Endothelial cell of umbilical vein (primary cell): ENCODE measurements around the gene DPF1. TPM values are rescaled to one million over a fixed set of nuclear protein-coding genes. Genes with fewer than 3 reads are reported as not detected.

Source experiments
- BruUV-seq: library from RNA; stranded (reverse); fragments of 400-500 nt; replicated peaks from 2 replicates; lab custom pipeline; 2021; lab: Mats Ljungman, UMichigan
- CTCF ChIA-PET: fragments of 300-600, 350-600 bp; sonication (Branson Sonifier 250); formaldehyde crosslinking; loops from one replicate; lab custom pipeline; 2021; ENCODE audit warnings: antibody characterized with exemption, inconsistent platforms; lab: Charles Lee
- POLR2A ChIA-PET: fragments of 300-600, 350-600 bp; sonication (Branson Sonifier 250); formaldehyde crosslinking; loops from one replicate; lab custom pipeline; 2021; ENCODE audit warnings: antibody characterized with exemption, inconsistent platforms; lab: Charles Lee
- DNase-seq: peaks from one replicate; pipeline ENCODE4 v3.0.0-alpha.2; 2011; ENCODE audit warnings: low read depth, low spot score
- FAIRE-seq: peaks from 2 replicates; lab custom pipeline; 2011; peaks lifted over from hg19 to GRCh38; lab: Jason Lieb, UNC
- H2AFZ ChIP-seq: 2 replicates; pipeline ENCODE4 v1.6.0; 2012; ENCODE audit warnings: low read depth, low read length, control low read depth, inconsistent platforms
- H3K27ac ChIP-seq: 2 replicates; pipeline ENCODE4 v1.5.1; 2011; ENCODE audit warnings: low read depth, mild to moderate bottlenecking, control low read depth, low read length, moderate library complexity; ENCODE audit not compliant: insufficient read depth
- H3K27me3 ChIP-seq, 2 experiments: 2 replicates each; pipeline versions ENCODE4 v1.6.0 to v1.6.1; 2011; ENCODE audit warnings: low read length in 2 of 2, mixed read lengths in 1 of 2; ENCODE audit not compliant: control insufficient read depth in 2 of 2, insufficient read depth in 2 of 2
- H3K36me3 ChIP-seq, 2 experiments: 2 replicates in 1 of 2; 3 replicates in 1 of 2; pipeline ENCODE4 v1.5.1; 2011; ENCODE audit warnings: low read length in 2 of 2, mild to moderate bottlenecking in 1 of 2, moderate library complexity in 1 of 2; ENCODE audit not compliant: control insufficient read depth in 2 of 2, insufficient read depth in 2 of 2; ENCODE audit errors: extremely low read depth in 1 of 2
- H3K4me1 ChIP-seq: 3 replicates; pipeline ENCODE4 v1.5.1; 2011; ENCODE audit warnings: mild to moderate bottlenecking, low read length; ENCODE audit not compliant: control insufficient read depth, insufficient read depth; ENCODE audit errors: extremely low read depth
- H3K4me2 ChIP-seq: 2 replicates; pipeline ENCODE4 v1.6.1; 2011; ENCODE audit warnings: low read length, control low read depth, mixed read lengths; ENCODE audit not compliant: insufficient read depth
- H3K4me3 ChIP-seq, 3 experiments: fragments of 200-600 bp in 1 of 3; sonication (generic), shearing (Covaris generic) in 1 of 3; replicated peaks in 1 of 3; 2 replicates each; pipeline ENCODE4 v1.5.1; 2011 to 2016; ENCODE audit warnings: control low read depth in 3 of 3, low read length in 3 of 3, mild to moderate bottlenecking in 2 of 3, inconsistent platforms in 1 of 3, low read depth in 1 of 3, moderate library complexity in 1 of 3; ENCODE audit not compliant: insufficient read depth in 1 of 3
- H3K79me2 ChIP-seq: 2 replicates; pipeline ENCODE4 v1.6.0; 2012; ENCODE audit warnings: low read length, inconsistent platforms; ENCODE audit not compliant: control insufficient read depth, insufficient read depth
- H3K9ac ChIP-seq: replicated peaks from 2 replicates; pipeline ENCODE3; 2011; ENCODE audit warnings: low read length, control low read depth; ENCODE audit not compliant: insufficient read depth; ENCODE audit errors: extremely low read depth
- H3K9me1 ChIP-seq: replicated peaks from 3 replicates; pipeline ENCODE4 v1.6.0; 2011; ENCODE audit warnings: mild to moderate bottlenecking, low read length; ENCODE audit not compliant: control insufficient read depth, insufficient read depth; ENCODE audit errors: extremely low read depth
- H3K9me3 ChIP-seq: replicated peaks from 2 replicates; pipeline ENCODE4 v1.5.1; 2012; ENCODE audit warnings: low read length, inconsistent platforms; ENCODE audit not compliant: control insufficient read depth, insufficient read depth
- H4K20me1 ChIP-seq: replicated peaks from 2 replicates; pipeline ENCODE3; 2011; ENCODE audit warnings: mild to moderate bottlenecking, low read length; ENCODE audit not compliant: control insufficient read depth, insufficient read depth; ENCODE audit errors: extremely low read depth
- CTCF ChIP-seq, 2 donors: IDR thresholded peaks; 1 replicate in 1 of 2; 2 replicates in 1 of 2; pipeline ENCODE4 v1.5.1; 2011; ENCODE audit warnings: low read length in 2 of 2, mild to moderate bottlenecking in 2 of 2, moderate library complexity in 2 of 2, control low read depth in 1 of 2, inconsistent platforms in 1 of 2, low read depth in 1 of 2; ENCODE audit not compliant: insufficient read depth in 1 of 2; ENCODE audit errors: extremely low read depth in 1 of 2
- EZH2 ChIP-seq: IDR thresholded peaks from 2 replicates; pipeline ENCODE4 v1.6.1; 2012; ENCODE audit warnings: borderline replicate concordance, low read depth, mild to moderate bottlenecking, moderate library complexity, low read length, inconsistent platforms; ENCODE audit not compliant: severe bottlenecking
- FOS ChIP-seq: IDR thresholded peaks from 2 replicates; pipeline ENCODE4 v1.6.1; 2011; ENCODE audit warnings: mild to moderate bottlenecking, low read length, moderate library complexity, borderline replicate concordance; ENCODE audit not compliant: insufficient read depth
- GATA2 ChIP-seq: IDR thresholded peaks from 2 replicates; pipeline ENCODE4 v1.7.0; 2011; ENCODE audit warnings: low read depth, mild to moderate bottlenecking, moderate library complexity, mixed read lengths, low read length; ENCODE audit not compliant: insufficient read length, insufficient read depth
- JUN ChIP-seq: IDR thresholded peaks from 2 replicates; pipeline ENCODE4 v1.6.1; 2011; ENCODE audit warnings: borderline replicate concordance, low read depth; ENCODE audit not compliant: insufficient read length, insufficient read depth
- MAX ChIP-seq: IDR thresholded peaks from 2 replicates; pipeline ENCODE4 v1.6.1; 2011; ENCODE audit not compliant: insufficient read depth, insufficient read length
- MYC ChIP-seq: IDR thresholded peaks from one replicate; pipeline ENCODE4 v1.6.1; 2011; ENCODE audit warnings: mild to moderate bottlenecking, low read depth, low read length
- POLR2A ChIP-seq: IDR thresholded peaks from 2 replicates; pipeline ENCODE4 v1.6.1; 2012; ENCODE audit warnings: low read depth, mild to moderate bottlenecking, control low read depth, low read length
- POLR2AphosphoS5 ChIP-seq: IDR thresholded peaks from 2 replicates; pipeline ENCODE4 v1.6.1; 2012; ENCODE audit warnings: low read depth, mild to moderate bottlenecking, control low read depth, low read length, moderate library complexity; ENCODE audit not compliant: insufficient read depth
- dilution Hi-C: fragments of 300-500 bp; cut with MboI; formaldehyde crosslinking; loops from one replicate; pipeline ENCODE4 v1.15.0; 2019; ENCODE audit warnings: low sequenced_read_pairs; ENCODE audit not compliant: extremely low pct_ligation_motif_present
- intact Hi-C: fragments of 100-400 bp; cut with micrococcal nuclease; formaldehyde crosslinking; loops from one replicate; pipeline ENCODE4 v1.10.0; 2022
- polyA plus RNA-seq, 4 experiments: library from polyadenylated mRNA; depleted of rRNA in 3 of 4; stranded (reverse) in 3 of 4; unstranded in 1 of 4; fragments of >200 nt; gene quantifications; 2 replicates each; pipeline versions ENCODE4 v1.2.1 to v1.2.3, GENCODE V29; 2011 to 2012; ENCODE audit warnings: missing spikeins in 1 of 4
- total RNA-seq: library from RNA; stranded (reverse); gene quantifications from 2 replicates; pipeline ENCODE4 v1.2.3, GENCODE V29; 2021

Gene DPF1
- total and polyA plus RNA-seq, 2 donors (not counting 3 experiments of a cell fraction or from before 2014, with no cell fraction given): 2.0 to 3.9 TPM

GRCh38 chr19:38265921-38266429, 42.0 kb upstream of the DPF1 start:
- DNase-seq (no peak), FAIRE-seq (no peak)
- Histone ChIP-seq H3K4me2 (no peak overlapping the region), H3K79me2 (no peaks in the 10 kb centered on the region), H3K27ac (no peak overlapping the region), H3K9ac (no peak overlapping the region), H3K9me1 (no peaks in the 10 kb centered on the region), H3K4me3 (no peak overlapping the region), H3K27me3 (no peaks in the 10 kb centered on the region), H3K4me1 (peaks cover 25% of the 10 kb centered on the region), H4K20me1 (no peaks in the 10 kb centered on the region), H2AFZ (no peak overlapping the region), H3K36me3 (no peaks in the 10 kb centered on the region), H3K9me3 (no peaks in the 10 kb centered on the region)
- no peak for TF ChIP-seq POLR2AphosphoS5
- TF ChIP-seq MYC: no peak
- no peak for TF ChIP-seq CTCF (IDR thresholded peaks at IDR 0.05; ENCODE audit: extremely low read depth in 1 of 2, insufficient read depth in 1 of 2, low read depth in 1 of 2, low read length in 2 of 2)
- no peak for TF ChIP-seq FOS
- no peak for TF ChIP-seq JUN
- no peak for TF ChIP-seq MAX
- no peak for TF ChIP-seq GATA2
- no peak for TF ChIP-seq POLR2A
- TF ChIP-seq EZH2: no peak
- intact Hi-C loops (loop anchor here (2.0 kb wide), 1 partner anchor 51 kb away; no protein-coding TSS in a partner anchor), dilution Hi-C loops (no loop called here)
- POLR2A ChIA-PET: no interaction called here
- CTCF ChIA-PET: interaction anchor here (0.7 to 1.7 kb wide), 9 partner anchors 10 to 380 kb away, joined by 3 to 14 read pairs (median 3); partner anchors contain the start of genes PPP1R14A and PSMD8
- BruUV-seq: no TSS peak
